Neural cell (in vitro differentiated cells): Measurements from ENCODE around the gene SPOCK3. TPM values are rescaled to one million over a fixed set of nuclear protein-coding genes. Genes with fewer than 3 reads are reported as not detected.

Source experiments
- H2AFZ ChIP-seq: fragments of 200-600, 300-800 bp; sonication (generic), shearing (Covaris generic); 2 replicates; pipeline ENCODE4 v1.6.0; 2014; ENCODE audit warnings: low read depth, mild to moderate bottlenecking, antibody characterized with exemption, low read length, moderate library complexity
- H3F3A ChIP-seq: fragments of 200-600 bp; shearing (Covaris generic); 2 replicates; pipeline ENCODE4 v1.6.1; 2016; ENCODE audit warnings: mild to moderate bottlenecking, moderate library complexity, mixed read lengths, antibody characterized with exemption, low read length; ENCODE audit not compliant: insufficient read depth, poor library complexity, severe bottlenecking
- H3K27ac ChIP-seq: fragments of 200-600, 300-800 bp; sonication (generic), shearing (Covaris generic); 2 replicates; pipeline ENCODE4 v1.5.1; 2014; ENCODE audit warnings: mild to moderate bottlenecking, low read length, moderate library complexity
- H3K27me3 ChIP-seq: fragments of 300-800, 200-600 bp; sonication (generic), shearing (Covaris generic); 2 replicates; pipeline ENCODE4 v1.6.0; 2014; ENCODE audit warnings: mild to moderate bottlenecking, low read depth, low read length, moderate library complexity; ENCODE audit not compliant: insufficient read depth
- H3K36me3 ChIP-seq: fragments of 300-800, 200-600 bp; sonication (generic), shearing (Covaris generic); 2 replicates; pipeline ENCODE4 v1.5.1; 2014; ENCODE audit warnings: mild to moderate bottlenecking, antibody characterized with exemption, low read length, moderate library complexity; ENCODE audit not compliant: insufficient read depth
- H3K4me2 ChIP-seq: fragments of 300-800, 200-600 bp; sonication (generic), shearing (Covaris generic); 2 replicates; pipeline ENCODE4 v1.6.0; 2014; ENCODE audit warnings: mild to moderate bottlenecking, low read length
- H3K4me3 ChIP-seq: fragments of 300-800, 200-600 bp; sonication (generic), shearing (Covaris generic); 2 replicates; pipeline ENCODE4 v1.5.1; 2014; ENCODE audit warnings: mild to moderate bottlenecking, low read length, moderate library complexity
- H3K79me2 ChIP-seq: fragments of 200-600 bp; shearing (Covaris generic); replicated peaks from 2 replicates; pipeline ENCODE4 v1.6.0; 2014; ENCODE audit warnings: mild to moderate bottlenecking, low read length, moderate library complexity; ENCODE audit not compliant: insufficient read depth
- H3K9ac ChIP-seq: fragments of 300-800, 200-600 bp; sonication (generic), shearing (Covaris generic); 2 replicates; pipeline ENCODE4 v1.6.1; 2016; ENCODE audit warnings: mild to moderate bottlenecking, low read length, mixed read lengths
- H3K9me2 ChIP-seq: fragments of 200-600 bp; shearing (Covaris generic); 2 replicates; pipeline ENCODE4 v1.6.1; 2016; ENCODE audit warnings: mild to moderate bottlenecking, low read length, mixed read lengths; ENCODE audit not compliant: insufficient read depth
- H3K9me3 ChIP-seq: fragments of 200-600, 300-800 bp; sonication (generic), shearing (Covaris generic); 2 replicates; pipeline ENCODE4 v1.6.1; 2016; ENCODE audit warnings: mild to moderate bottlenecking, mixed run types, low read length, moderate library complexity, mixed read lengths
- H4K20me1 ChIP-seq: fragments of 200-600 bp; shearing (Covaris generic); 2 replicates; pipeline ENCODE4 v1.6.1; 2016; ENCODE audit warnings: mild to moderate bottlenecking, mixed run types; ENCODE audit not compliant: insufficient read depth
- CTCF ChIP-seq: fragments of 450-650 bp; IDR thresholded peaks from 2 replicates; pipeline ENCODE4 v1.5.1; 2014; ENCODE audit warnings: antibody characterized with exemption, mild to moderate bottlenecking, moderate library complexity; ENCODE audit not compliant: poor library complexity, severe bottlenecking
- EP300 ChIP-seq: fragments of 450-650 bp; conservative IDR thresholded peaks from 2 replicates; pipeline ENCODE4 v1.6.1; 2014; ENCODE audit warnings: antibody characterized with exemption, mild to moderate bottlenecking, moderate library complexity; ENCODE audit not compliant: poor library complexity, severe bottlenecking
- EZH2 ChIP-seq: fragments of 200-600, 300-800 bp; shearing (Covaris generic), sonication (generic); IDR thresholded peaks from 2 replicates; pipeline ENCODE4 v1.6.1; 2014; ENCODE audit warnings: antibody characterized with exemption, low read length, borderline replicate concordance, mild to moderate bottlenecking; ENCODE audit not compliant: insufficient read depth, poor library complexity, severe bottlenecking
- MXI1 ChIP-seq: fragments of 450-650 bp; conservative IDR thresholded peaks from 2 replicates; pipeline ENCODE4 v1.6.1; 2014; ENCODE audit warnings: antibody characterized with exemption, mild to moderate bottlenecking; ENCODE audit not compliant: poor library complexity, severe bottlenecking
- POLR2AphosphoS5 ChIP-seq: IDR thresholded peaks from 2 replicates; pipeline ENCODE4 v1.6.1; 2012
- RAD21 ChIP-seq: fragments of 450-650 bp; conservative IDR thresholded peaks from 2 replicates; pipeline ENCODE4 v1.6.1; 2014; ENCODE audit warnings: antibody characterized with exemption, mild to moderate bottlenecking, moderate library complexity
- REST ChIP-seq: IDR thresholded peaks from 2 replicates; pipeline ENCODE4 v1.6.1; 2012; ENCODE audit warnings: borderline replicate concordance
- SMC3 ChIP-seq: fragments of 450-650 bp; conservative IDR thresholded peaks from 2 replicates; pipeline ENCODE4 v1.6.1; 2014; ENCODE audit warnings: antibody characterized with exemption, mild to moderate bottlenecking, moderate library complexity; ENCODE audit not compliant: poor library complexity
- TAF1 ChIP-seq: IDR thresholded peaks from 2 replicates; pipeline ENCODE4 v1.6.1; 2012; ENCODE audit warnings: low read depth
- polyA plus RNA-seq: library from polyadenylated mRNA; depleted of rRNA; stranded (reverse); fragments of >200 nt; gene quantifications from 2 replicates; pipeline ENCODE4 v1.2.3, GENCODE V29; 2014

SPOCK3 gene
- polyA plus RNA-seq, 1 donor from 2014 or later, result 7.9 TPM

GRCh38 chr4:166913926-166914325 is 320.4 kb downstream of the SPOCK3 start:
- Histone ChIP-seq H3K9me2 (no peaks in the 10 kb centered on the region), H3K4me3 (no peak overlapping the region), H3K4me2 (no peak overlapping the region), H3K36me3 (no peaks in the 10 kb centered on the region), H3K27me3 (no peaks in the 10 kb centered on the region), H3K9me3 (no peaks in the 10 kb centered on the region), H2AFZ (no peak overlapping the region), H3K79me2 (no peaks in the 10 kb centered on the region), H3F3A (no peaks in the 10 kb centered on the region), H4K20me1 (no peaks in the 10 kb centered on the region), H3K27ac (no peak overlapping the region), H3K9ac (no peak overlapping the region)
- no peak for TF ChIP-seq SMC3
- TF ChIP-seq EZH2, result no peak
- no peak for TF ChIP-seq POLR2AphosphoS5
- no peak for TF ChIP-seq REST
- TF ChIP-seq RAD21, result no peak
- TF ChIP-seq MXI1, result no peak
- TF ChIP-seq EP300, result no peak
- TF ChIP-seq CTCF, result no peak
- no peak for TF ChIP-seq TAF1

GRCh38 chr4:166903408-166903807 is 330.9 kb downstream of the SPOCK3 start:
- no peak overlapping the region for H3K4me3 ChIP-seq
- no peak for TF ChIP-seq RAD21
- H4K20me1 ChIP-seq, result no peaks in the 10 kb centered on the region
- H3K9me2 ChIP-seq, result no peaks in the 10 kb centered on the region
- H3K27me3 ChIP-seq, result no peaks in the 10 kb centered on the region
- H3K9ac ChIP-seq, result no peak overlapping the region
- H3K27ac ChIP-seq, result no peak overlapping the region
- H3K36me3 ChIP-seq, result no peaks in the 10 kb centered on the region
- no peaks in the 10 kb centered on the region for H3K9me3 ChIP-seq
- H3F3A ChIP-seq, result no peaks in the 10 kb centered on the region
- H2AFZ ChIP-seq, result no peak overlapping the region
- no peak overlapping the region for H3K4me2 ChIP-seq
- H3K79me2 ChIP-seq, result no peaks in the 10 kb centered on the region

DNA sequence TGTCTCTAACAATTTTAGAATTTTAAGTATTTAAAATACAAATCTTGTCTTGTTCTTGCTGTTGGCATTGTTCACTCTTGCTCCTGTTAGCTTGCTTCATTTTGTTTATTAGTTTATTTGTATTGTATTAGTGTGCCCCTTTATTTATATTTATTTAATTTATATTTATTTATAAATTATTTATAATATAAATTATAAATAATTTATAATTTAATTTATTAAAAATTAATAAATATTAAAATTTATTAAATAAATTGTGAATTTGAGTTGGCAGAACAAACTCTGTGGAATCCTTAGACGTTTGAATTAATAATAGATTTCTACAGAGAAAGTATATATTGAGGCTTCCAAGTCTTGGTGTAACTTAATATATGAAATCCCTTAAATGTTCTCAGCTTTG is 331.4 kb downstream of the SPOCK3 start:
- no peak overlapping the region for H3K4me3 ChIP-seq
- no peak overlapping the region for H3K9ac ChIP-seq
- no peak for TF ChIP-seq TAF1
- no peak for TF ChIP-seq EP300
- TF ChIP-seq SMC3, result no peak
- no peak for TF ChIP-seq POLR2AphosphoS5
- no peak for TF ChIP-seq RAD21
- TF ChIP-seq MXI1, result no peak
- no peak for TF ChIP-seq EZH2
- TF ChIP-seq REST, result no peak
- TF ChIP-seq CTCF, result no peak
- H3K79me2 ChIP-seq, result no peaks in the 10 kb centered on the region
- no peaks in the 10 kb centered on the region for H3K27me3 ChIP-seq
- no peak overlapping the region for H3K27ac ChIP-seq
- H3K36me3 ChIP-seq, result no peaks in the 10 kb centered on the region
- no peaks in the 10 kb centered on the region for H3K9me2 ChIP-seq
- no peak overlapping the region for H2AFZ ChIP-seq
- H3K9me3 ChIP-seq, result no peaks in the 10 kb centered on the region
- no peak overlapping the region for H3K4me2 ChIP-seq
- no peaks in the 10 kb centered on the region for H4K20me1 ChIP-seq
- no peaks in the 10 kb centered on the region for H3F3A ChIP-seq
